Endometrial microvascular endothelial cells (primary cell): Measurements from ENCODE around the gene SLC49A4. TPM values are rescaled to one million over a fixed set of nuclear protein-coding genes. Genes with fewer than 3 reads are reported as not detected.
"Not testable (repeated sequence)": the region's sequence is repeated elsewhere in the genome, so short reads cannot be mapped to it uniquely, and the experiment has no call there.

ENCODE experiments used
- in situ Hi-C: cut with HindIII; loops from 2 replicates; pipeline ENCODE4 v1.10.0; 2017; ENCODE audit warnings: low sequenced_read_pairs, low pct_unique_long_range_greater_than_20kb; ENCODE audit errors: inconsistent ontology term
- total RNA-seq: library from RNA; depleted of rRNA; stranded (reverse); fragments of >200 nt; gene quantifications from one replicate; pipeline ENCODE4 v1.2.3, GENCODE V29; 2015; ENCODE audit errors: inconsistent ontology term

SLC49A4 gene
- total RNA-seq = 12.0 TPM

GRCh38 chr3:122794779-122795673, at the start of gene SLC49A4:
TSS of gene SLC49A4 (plus strand) at chr3:122795069. CDS start at chr3:122795193, 124 bp downstream.
- in situ Hi-C loops = no loop called here

GRCh38 chr3:122745369-122746021, 49.4 kb upstream of the SLC49A4 start:
- in situ Hi-C loops = no loop called here

GRCh38 chr3:122747295-122747694, 47.6 kb upstream of the SLC49A4 start:
- in situ Hi-C loops = not testable (repeated sequence)

GRCh38 chr3:122748347-122748746, 46.5 kb upstream of the SLC49A4 start:
- in situ Hi-C loops = no loop called here

- in situ Hi-C loops = no loop called here
Observed at GRCh38 chr3:122754929-122755328, 39.9 kb upstream of the SLC49A4 start.

GRCh38 chr3:122755491-122755890, 39.4 kb upstream of the SLC49A4 start:
- in situ Hi-C loops = no loop called here

- in situ Hi-C loops = no loop called here
Observed at GRCh38 chr3:122758877-122759560, 35.9 kb upstream of the SLC49A4 start.

GRCh38 chr3:122760453-122761271, 34.2 kb upstream of the SLC49A4 start:
- in situ Hi-C loops = no loop called here

GRCh38 chr3:122766430-122766829, 28.4 kb upstream of the SLC49A4 start:
- in situ Hi-C loops = no loop called here

- in situ Hi-C loops = no loop called here
Observed at GRCh38 chr3:122767540-122768372, 27.1 kb upstream of the SLC49A4 start.

GRCh38 chr3:122770521-122771202, 24.2 kb upstream of the SLC49A4 start:
- in situ Hi-C loops = no loop called here

GRCh38 chr3:122772827-122773226, 22.0 kb upstream of the SLC49A4 start:
- in situ Hi-C loops = no loop called here

- in situ Hi-C loops = no loop called here
Observed at GRCh38 chr3:122773944-122774509, 20.8 kb upstream of the SLC49A4 start.

GRCh38 chr3:122774564-122774963, 20.3 kb upstream of the SLC49A4 start:
- in situ Hi-C loops = no loop called here

- in situ Hi-C loops = no loop called here
Observed at GRCh38 chr3:122776675-122777468, 18.0 kb upstream of the SLC49A4 start.

GRCh38 chr3:122777563-122777962, 17.3 kb upstream of the SLC49A4 start:
- in situ Hi-C loops = no loop called here
